Head of caudate nucleus (tissue), 42 donors: ENCODE data around the gene EPB41L5.

ENCODE experiments used
- DNase-seq, 42 donors: peaks; one replicate each; pipeline versions ENCODE4 v3.0.0 to v3.0.0-alpha.2; 2020 to 2021; ENCODE audit warnings: mixed read lengths in 7 of 42
- intact Hi-C: fragments of 100-400 bp; cut with DNase I; formaldehyde crosslinking; loops from one replicate; pipeline ENCODE4 v1.15.0; 2022

The EPB41L5 gene

DNA sequence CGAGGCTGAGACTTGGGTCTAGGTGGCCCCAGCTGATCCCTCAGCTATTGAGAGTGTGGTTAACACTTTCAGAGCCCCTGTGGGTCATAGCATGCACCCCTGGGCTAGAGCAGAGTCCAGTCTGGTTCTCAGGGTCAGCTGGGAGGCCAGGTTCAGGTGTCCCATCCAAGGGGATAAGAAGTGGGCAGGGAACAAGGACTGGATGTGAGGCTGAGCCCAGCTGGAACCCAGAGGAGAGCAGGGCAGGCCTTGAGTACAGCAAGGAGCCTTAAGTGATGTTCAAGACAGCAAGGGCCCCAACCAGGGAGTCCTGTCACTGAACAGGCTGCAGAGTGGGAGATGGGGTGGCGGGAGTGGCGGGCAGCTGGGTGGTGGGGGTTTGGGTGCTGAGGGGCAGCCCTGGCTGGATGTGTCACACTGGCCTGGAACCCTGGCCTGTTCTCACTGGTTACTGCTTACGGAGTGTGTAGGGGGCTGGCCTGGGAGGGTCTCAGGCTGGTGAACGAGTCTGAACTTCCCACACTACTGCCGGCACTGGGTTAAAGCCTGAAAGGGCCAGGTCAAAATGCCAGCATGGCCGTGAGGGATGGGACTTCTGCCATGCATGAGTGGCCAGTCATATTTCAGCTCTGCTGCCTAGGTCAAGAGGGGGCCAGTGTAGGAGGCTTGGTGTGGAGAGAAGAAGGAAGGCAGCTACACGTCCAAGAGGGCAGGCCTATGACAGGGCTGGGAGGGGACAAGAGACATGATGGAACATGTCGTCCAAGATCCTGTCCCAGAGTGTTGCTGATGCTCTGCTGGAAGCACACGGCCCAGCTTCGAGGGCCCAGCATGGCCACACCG is 196.8 kb downstream of the EPB41L5 start:
- intact Hi-C loops, result no loop called here
- DNase-seq, result no peak

DNA sequence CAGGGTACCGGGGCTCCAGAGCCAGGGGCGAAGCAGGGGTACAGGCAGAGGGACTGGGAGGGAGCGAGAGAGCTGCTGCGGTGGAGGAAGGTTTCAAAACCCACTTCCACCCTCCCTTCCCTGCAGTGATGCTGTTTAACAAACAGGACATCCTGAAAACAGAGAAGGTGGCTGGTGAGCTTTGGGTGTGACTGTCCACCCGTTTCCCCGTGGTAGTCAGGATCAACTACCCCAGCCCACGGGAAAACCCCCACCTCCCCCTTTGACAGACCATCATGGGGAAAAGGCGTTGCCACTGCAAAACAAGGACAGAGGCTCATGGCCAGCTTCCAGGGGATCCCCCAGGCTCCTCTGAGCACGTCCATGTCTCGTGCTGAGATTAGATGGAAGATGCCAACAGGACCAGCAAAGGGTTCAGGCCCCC is 197.4 kb downstream of the EPB41L5 start:
- DNase-seq, result no peak
- intact Hi-C loops, result no loop called here

DNA sequence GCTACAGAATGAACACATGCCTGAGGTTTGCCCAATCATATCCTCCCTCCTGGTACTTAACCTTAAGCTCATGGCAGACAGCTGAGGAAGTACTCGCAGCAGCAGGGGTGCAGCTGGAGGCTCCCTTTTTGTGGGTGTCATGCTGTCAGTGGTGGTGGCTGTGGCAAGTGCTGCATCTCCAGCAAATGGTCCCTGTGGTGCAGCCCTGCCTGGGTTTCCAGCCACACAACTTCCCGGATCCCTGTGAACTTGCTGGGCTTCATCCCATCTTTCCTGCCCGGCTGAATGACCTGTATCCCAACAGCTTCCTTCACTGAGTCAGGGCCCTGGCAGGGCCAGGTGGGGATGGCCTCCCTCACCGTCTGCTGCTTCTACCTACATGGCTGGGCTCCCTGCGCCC is 205.3 kb downstream of the EPB41L5 start:
- peak in 6 of 42 donors; percentile 1 to 31 (median 7) for DNase-seq
- intact Hi-C loops, result no loop called here

DNA sequence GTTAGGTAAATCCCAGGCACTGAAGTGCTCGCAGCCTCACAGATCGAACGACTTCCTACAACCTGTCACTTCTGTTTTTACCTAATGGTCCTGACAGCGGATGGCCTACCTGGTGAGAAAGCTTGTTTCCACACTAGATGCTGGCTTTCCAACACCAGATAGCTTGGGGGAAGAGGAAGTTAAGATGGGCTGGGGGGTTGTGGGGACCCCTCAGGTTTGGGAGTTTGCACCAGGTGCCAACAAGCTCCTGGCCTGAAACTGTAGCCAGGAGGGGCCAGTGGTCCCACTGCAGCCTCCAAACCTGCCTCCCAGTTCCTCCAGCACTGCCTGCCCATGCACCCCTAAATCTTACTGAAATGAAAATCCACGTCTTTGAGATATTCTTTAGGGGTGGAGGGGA is 206.4 kb downstream of the EPB41L5 start:
- intact Hi-C loops, result no loop called here
- DNase-seq, result peak in 4 of 42 donors; percentile 6 to 16 (median 10)

DNA sequence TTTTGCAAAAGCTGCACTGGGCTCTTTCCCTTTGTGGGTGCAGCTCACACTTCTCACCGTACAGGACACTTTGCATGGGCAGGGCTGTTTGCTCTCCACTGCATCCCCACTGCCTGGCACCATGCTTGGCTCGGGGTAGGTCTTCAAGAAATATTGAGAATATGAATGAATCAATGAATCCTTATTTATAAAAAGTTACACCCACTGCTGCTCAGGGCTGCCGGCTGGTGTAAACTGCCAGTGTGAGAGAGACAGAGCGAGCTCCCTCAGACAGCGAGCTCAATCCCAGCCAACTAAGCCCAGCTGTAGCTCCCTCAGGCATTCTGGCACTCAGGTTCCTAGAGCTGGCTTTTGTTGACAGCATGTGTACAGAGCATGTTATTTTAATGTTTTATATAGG is 206.9 kb downstream of the EPB41L5 start:
- DNase-seq, result peak in 4 of 42 donors; percentile 9 to 36 (median 15)
- intact Hi-C loops, result loop anchor here (10.0 kb wide), 1 partner anchor 95 kb away; no protein-coding TSS in a partner anchor

DNA sequence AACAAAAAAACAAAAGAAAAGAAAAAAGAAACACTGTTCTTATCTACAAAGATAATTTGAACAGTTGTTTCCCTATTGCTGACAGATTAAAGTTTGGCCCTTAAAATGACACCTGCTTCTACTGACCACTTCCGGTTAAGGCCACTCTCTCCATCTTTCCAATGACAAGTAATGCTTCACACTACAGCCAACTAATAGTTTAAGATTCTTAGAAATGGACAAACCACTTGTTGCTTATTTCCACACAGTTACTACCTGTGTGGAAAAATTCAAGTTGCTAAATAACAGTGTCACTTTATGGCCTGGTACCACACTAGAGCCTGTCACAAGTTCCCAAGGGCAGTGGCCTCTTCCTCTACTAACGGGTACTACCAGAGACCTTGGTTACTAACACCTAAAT is 207.9 kb downstream of the EPB41L5 start:
- DNase-seq, result peak in 4 of 42 donors; percentile 3 to 27 (median 7)
- intact Hi-C loops, result loop anchor here (10.0 kb wide), 1 partner anchor 94 kb away; no protein-coding TSS in a partner anchor

DNA sequence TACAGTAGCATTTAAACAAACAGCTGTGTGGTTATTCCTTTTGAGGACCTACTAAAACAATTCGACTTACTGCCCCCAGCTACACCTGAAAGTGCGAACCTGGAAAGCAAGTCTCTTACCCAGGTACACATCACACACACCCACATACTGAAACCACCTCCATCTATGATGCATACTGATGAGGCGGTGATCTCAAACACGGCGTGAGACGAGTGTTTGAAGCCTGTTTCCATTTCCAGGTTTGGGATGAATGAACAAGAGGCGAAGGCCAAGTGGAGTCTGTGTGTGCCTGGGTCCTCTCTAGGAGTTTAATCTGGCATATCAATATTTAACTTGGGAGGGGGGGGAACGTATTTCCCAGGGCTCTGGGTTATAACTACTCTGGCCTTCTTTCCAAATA is 208.7 kb downstream of the EPB41L5 start:
- DNase-seq, result peak in 10 of 42 donors; percentile 6 to 35 (median 17)
- intact Hi-C loops, result loop anchor here (10.0 kb wide), 1 partner anchor 93 kb away; no protein-coding TSS in a partner anchor

DNA sequence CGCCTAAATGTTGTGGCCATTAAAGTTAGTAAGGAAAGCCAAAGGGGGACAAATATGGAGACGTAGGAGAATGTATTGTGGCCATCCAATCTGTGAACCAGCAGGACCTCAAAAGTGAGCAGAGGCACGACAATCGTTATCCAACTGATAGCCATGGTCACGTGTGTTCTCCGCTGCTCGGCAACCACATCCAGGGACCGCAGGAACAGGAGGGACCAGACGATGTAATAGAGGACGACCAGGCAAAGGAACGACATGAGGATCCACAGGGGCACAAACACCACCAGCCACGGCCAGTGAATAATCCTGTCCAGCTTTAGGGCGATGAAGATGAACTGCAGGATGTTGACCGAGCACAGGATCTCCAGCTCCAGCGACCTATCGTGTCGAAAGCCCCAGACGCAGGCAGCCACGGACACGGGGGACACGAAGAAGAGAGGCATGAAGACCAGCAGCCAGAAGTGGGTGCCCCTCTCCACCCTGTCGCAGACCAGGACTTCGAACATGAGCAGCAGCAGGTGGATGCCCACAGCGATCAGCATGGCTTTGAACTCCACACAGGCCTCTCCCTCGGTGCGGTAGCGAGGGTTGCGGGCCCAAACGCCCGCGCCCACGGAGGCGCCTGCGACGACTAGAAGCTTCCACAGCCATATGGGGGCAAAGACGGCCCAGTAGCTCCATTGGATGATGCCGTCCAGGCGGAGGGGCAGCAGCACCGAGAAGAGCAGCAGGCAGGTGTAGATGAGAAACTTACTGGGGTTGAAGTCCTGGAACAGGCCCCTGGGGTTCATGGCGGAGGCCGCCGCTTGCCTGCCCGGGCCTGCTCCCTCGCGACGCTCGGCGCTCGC is 209.5 kb downstream of the EPB41L5 start:
- peak in 6 of 42 donors; percentile 7 to 45 (median 21) for DNase-seq
- intact Hi-C loops, result loop anchor here (1.0 to 10.0 kb wide), 2 partner anchors 30 to 92 kb away; partner anchors contain the start of gene RALB

DNA sequence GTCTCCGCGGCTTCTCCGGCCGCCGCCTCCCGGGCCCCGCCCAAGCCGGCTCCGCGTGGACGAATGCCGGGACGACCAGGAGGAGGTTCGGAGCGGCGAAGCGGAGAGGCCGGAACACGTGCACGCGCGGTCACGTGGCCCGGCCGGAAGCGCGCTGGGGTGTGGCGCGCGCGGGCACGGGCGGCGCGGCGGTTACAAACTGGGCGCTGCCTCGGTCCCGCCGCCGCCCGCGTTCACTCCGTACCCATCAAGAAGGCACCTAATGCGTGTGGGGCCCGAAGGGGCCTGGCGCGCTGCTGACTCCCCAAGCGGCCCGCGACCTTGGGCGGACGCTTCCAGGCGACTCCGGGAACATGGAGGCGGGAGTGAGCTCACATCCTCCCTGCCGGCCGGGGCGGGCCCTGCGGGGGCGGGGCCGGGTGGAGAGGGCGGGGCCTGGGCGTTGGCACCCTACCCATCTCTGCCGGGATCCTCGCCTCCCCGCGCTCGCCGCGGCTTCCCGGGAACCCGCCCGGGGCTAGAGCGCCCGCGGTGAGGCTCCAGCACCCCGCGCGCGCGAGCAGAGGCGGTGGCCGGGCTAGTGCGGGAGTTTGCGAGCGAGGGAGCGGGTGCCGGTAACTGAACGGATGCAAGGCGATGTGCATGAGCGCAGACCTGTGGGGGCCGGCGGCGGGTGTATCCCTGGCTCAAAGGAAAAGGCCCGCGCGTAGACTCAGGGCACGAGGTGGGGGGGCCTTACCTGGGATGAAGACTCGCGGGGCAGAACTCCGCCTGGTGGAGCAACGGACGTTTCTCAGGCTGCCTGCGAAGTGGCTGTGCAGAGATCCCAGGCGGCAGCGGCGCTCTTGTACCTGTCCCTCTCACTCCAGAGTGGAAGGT is 210.4 kb downstream of the EPB41L5 start, which contains the start of gene TMEM185B:
TSS of gene TMEM185B (minus strand) at position 367 of the 879 bp plus-strand sequence. CDS start 424 bp downstream, outside the sequence.
- peak; percentile 73 to 97 (median 92) for DNase-seq
- intact Hi-C loops, result loop anchor here (1.0 to 10.0 kb wide), 2 partner anchors 29 to 92 kb away; partner anchors contain the start of gene RALB

DNA sequence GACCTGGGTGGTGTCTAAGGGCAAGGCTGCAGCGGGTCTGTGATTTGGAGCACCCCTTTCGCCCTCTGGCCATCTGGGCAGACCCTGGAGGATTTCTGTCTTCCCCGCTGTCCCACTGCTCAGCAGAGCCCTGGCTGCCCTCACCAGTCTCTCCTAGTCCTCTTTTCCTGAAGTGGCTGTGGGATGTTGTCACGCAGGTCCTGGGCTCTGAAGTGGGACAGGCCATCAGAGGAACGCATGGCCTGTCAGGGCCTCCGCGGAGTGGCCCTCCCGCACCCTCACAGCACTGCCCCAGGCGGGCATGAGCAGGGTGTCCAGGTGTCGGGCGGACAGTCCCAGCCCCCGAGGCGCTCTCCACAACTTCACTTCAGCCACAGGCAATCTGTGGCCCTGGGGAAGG is 211.4 kb downstream of the EPB41L5 start:
- peak in 3 of 42 donors; percentile 24 to 32 (median 31) for DNase-seq
- intact Hi-C loops, result loop anchor here (10.0 kb wide), 1 partner anchor 91 kb away; no protein-coding TSS in a partner anchor

DNA sequence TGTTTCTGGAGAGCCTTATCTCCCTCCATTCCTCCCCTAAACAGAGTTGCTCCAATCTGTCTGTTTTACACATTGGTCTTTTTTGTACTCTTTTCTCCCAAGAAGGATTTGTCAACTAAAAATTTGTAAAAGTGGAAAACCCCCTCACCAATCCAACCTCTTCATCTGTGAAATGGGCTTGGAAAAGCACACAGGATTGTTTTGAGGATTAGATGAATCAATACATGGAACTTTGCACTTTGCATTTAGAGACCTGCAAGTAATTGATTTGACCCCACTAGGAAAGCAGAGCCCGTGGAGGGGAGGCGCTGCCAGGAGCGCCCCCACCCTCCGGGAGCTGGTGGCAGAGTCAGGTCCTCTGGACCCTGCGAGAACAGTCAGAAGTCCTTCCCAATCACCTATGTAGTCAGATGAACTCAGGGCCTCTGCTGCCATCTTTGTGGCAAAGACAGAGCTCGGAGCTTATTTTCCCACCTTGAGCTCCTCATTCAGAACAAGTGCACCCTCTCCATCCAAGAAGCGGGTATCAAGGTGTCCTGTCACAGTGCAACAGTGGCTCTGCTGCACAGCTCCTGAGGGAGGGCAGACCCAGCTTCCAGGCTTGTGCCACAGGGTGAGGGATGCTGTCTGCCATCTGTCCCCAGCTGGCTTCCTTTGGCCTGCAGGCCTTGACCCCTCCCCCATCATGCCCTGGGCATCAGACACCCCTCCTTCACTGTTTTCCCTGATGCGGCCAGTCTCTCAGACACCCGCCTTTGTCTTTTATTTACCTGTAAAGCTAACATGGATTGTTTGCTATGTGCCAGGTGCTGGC is 212.1 kb downstream of the EPB41L5 start:
- intact Hi-C loops, result loop anchor here (10.0 kb wide), 1 partner anchor 90 kb away; no protein-coding TSS in a partner anchor
- DNase-seq, result no peak

DNA sequence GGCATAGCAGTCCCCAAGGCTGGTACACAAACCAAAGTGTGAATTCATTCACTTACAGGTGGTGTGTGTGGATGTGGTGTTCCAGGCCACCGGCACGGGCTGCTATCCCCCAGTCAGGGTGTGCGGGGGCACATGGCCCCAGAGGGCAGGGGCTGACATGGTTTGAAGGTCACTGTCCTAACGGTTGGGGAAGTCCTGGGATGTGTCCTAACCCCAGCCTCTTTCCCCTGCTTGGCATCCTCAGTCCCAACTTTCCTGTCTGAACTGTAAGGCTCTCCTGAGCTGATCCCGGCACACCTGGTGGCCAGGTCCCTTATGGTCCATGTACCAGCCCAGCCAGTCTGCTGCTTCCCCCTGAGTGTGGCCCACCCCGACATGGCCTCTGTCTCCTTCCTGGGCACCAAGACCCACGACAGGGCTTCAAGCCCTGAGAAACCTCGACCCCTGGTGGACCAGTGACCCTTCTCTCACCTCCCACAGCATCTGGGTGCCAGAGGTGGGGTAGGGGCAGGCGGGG is 212.7 kb downstream of the EPB41L5 start:
- intact Hi-C loops, result loop anchor here (10.0 kb wide), 1 partner anchor 89 kb away; no protein-coding TSS in a partner anchor
- DNase-seq, result no peak

DNA sequence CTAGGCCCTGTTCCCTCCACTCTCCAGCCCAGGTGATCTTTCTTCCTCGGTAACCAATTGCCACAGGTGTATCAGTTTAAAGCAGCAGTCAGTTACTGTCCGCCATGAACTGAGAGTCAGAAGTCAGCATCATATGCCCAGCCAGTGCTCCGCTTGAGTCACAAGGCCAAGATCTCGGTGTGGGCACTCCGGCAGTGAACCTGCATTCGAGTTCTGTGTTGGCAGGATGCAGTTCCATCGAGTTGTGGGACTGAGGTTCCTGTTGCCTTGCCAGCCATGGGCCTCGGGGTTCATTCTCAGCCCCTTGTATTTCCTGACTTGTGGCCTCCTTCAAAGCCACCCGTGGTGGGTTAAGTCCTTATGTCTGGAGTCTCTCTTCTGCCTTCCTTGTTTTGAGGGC is 213.4 kb downstream of the EPB41L5 start:
- intact Hi-C loops, result loop anchor here (10.0 kb wide), 1 partner anchor 88 kb away; no protein-coding TSS in a partner anchor
- no peak for DNase-seq

DNA sequence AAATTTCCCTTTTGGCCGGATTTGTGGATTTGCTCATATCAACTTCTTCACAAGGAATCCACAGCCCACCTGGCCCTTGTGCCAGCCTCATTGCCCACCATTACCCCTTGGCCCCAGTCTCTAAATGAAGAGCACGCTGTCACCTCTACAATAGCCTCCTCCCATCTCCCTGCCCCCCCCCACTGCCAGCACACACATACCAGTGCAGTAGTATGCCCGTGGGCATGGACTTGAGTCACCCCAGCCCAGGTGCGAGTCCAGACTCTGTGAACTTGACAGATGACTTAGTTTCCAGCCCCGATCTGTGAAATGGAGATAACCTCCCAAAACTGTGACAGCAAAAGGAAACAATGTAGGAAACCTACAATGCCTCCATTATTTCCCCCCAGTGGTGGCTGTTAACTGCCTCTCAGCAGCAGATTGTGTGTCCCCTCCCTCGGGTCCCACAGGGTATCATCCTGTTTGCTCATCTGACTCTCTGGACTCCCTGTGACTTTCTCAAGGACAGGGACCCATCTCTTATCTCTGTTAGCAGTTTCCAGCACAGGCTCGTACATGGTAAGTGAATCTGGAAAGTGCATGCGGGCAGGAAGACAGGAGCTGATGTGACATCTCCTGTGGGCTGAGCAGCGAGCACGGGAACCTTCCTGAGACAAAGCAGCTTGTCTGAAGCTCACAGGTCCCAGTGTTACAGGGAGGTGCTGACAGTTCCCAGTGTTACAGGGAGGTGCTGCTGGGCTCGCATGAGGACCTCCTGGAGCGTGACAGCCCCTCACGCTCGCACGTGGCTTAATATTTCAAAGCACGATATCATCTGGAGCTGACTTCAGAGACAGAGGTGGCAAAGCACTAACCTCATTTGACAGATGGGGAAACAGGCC is 214.5 kb downstream of the EPB41L5 start:
- intact Hi-C loops, result loop anchor here (10.0 kb wide), 1 partner anchor 87 kb away; no protein-coding TSS in a partner anchor
- peak in 11 of 42 donors; percentile 20 to 56 (median 27) for DNase-seq

DNA sequence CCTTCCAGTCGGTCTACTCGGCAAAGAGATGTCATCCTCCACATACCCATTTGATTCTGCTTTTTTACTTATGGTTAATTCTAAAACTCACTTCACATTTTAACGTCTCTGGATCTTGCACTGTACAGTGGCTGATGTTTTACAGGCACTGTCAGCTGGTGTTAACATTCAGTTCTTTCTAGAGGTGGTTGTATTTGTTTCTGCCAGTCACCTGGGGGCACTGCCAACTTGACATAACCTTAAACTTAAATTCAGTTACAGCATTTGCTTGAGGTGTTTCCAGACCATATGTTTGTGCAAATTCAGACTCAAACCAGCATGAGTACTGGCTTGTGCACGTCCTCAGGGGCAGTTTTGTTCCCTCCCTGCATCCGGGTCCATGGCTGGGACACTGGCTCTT is 215.6 kb downstream of the EPB41L5 start:
- no peak for DNase-seq
- intact Hi-C loops, result loop anchor here (10.0 kb wide), 1 partner anchor 86 kb away; no protein-coding TSS in a partner anchor
